CD4-positive, alpha-beta memory T cell (primary cell): Measurements from ENCODE around the gene TRAPPC2B. TPM values are rescaled to one million over a fixed set of nuclear protein-coding genes. Genes with fewer than 3 reads are reported as not detected.

Source experiments
- CTCF ChIA-PET: fragments of 350-600 bp; sonication (Branson Sonifier 250); formaldehyde crosslinking; loops from one replicate; lab custom pipeline; 2021; ENCODE audit warnings: inconsistent platforms; ENCODE audit not compliant: partially characterized antibody; lab: Charles Lee
- POLR2A ChIA-PET: fragments of 350-600 bp; sonication (Branson Sonifier 250); formaldehyde crosslinking; loops from one replicate; lab custom pipeline; 2021; ENCODE audit not compliant: partially characterized antibody; lab: Charles Lee
- DNase-seq, 5 donors: peaks; one replicate each; pipeline versions ENCODE4 v3.0.0 to v3.0.0-alpha.2; 2020 to 2022; ENCODE audit warnings: mixed read lengths in 1 of 5
- H3K27ac ChIP-seq: one replicate; pipeline ENCODE4 v1.7.0; 2013; ENCODE audit warnings: low read depth, low read length
- H3K27me3 ChIP-seq: 2 replicates; pipeline ENCODE4 v1.7.0; 2013; ENCODE audit warnings: mild to moderate bottlenecking, low read length, moderate library complexity; ENCODE audit not compliant: insufficient read depth
- H3K36me3 ChIP-seq: 2 replicates; pipeline ENCODE4 v1.7.0; 2013; ENCODE audit warnings: mild to moderate bottlenecking, low read length, moderate library complexity; ENCODE audit not compliant: insufficient read depth
- H3K4me1 ChIP-seq: 2 replicates; pipeline ENCODE4 v1.7.0; 2013; ENCODE audit warnings: mild to moderate bottlenecking, low read length, moderate library complexity; ENCODE audit not compliant: insufficient read depth
- H3K4me3 ChIP-seq, 2 donors: one replicate each; pipeline ENCODE4 v1.7.0; 2013; ENCODE audit warnings: low read length in 2 of 2, mild to moderate bottlenecking in 1 of 2
- H3K9me3 ChIP-seq, 2 donors: one replicate each; pipeline ENCODE4 v1.7.0; 2013; ENCODE audit warnings: low read length in 2 of 2, control low read depth in 1 of 2; ENCODE audit not compliant: control insufficient read depth in 1 of 2
- H3K27ac Mint-ChIP-seq, 7 donors: one replicate each; pipeline ENCODE4 v1.8.0; 2020 to 2021; ENCODE audit warnings: mixed read lengths in 7 of 7, mild to moderate bottlenecking in 6 of 7, inconsistent platforms in 3 of 7, moderate library complexity in 3 of 7
- H3K27me3 Mint-ChIP-seq, 2 donors: one replicate each; pipeline ENCODE4 v1.8.0; 2020 to 2021; ENCODE audit warnings: mixed read lengths in 2 of 2
- H3K36me3 Mint-ChIP-seq, 2 donors: one replicate each; pipeline ENCODE4 v1.8.0; 2020 to 2021; ENCODE audit warnings: mixed read lengths in 2 of 2, inconsistent platforms in 1 of 2, mild to moderate bottlenecking in 1 of 2
- H3K4me1 Mint-ChIP-seq, 4 donors: one replicate each; pipeline ENCODE4 v1.8.0; 2020 to 2021; ENCODE audit warnings: mixed read lengths in 4 of 4, mild to moderate bottlenecking in 1 of 4
- H3K4me3 Mint-ChIP-seq, 8 donors: one replicate each; pipeline ENCODE4 v1.8.0; 2020 to 2021; ENCODE audit warnings: mixed read lengths in 8 of 8, mild to moderate bottlenecking in 7 of 8, moderate library complexity in 6 of 8, inconsistent platforms in 3 of 8
- H3K9me3 Mint-ChIP-seq, 8 donors: one replicate each; pipeline ENCODE4 v1.8.0; 2020 to 2021; ENCODE audit warnings: mixed read lengths in 8 of 8, mild to moderate bottlenecking in 5 of 8, inconsistent platforms in 3 of 8, moderate library complexity in 1 of 8
- intact Hi-C: fragments of 100-400 bp; cut with micrococcal nuclease; formaldehyde crosslinking; loops from one replicate; pipeline ENCODE4 v1.15.1; 2023
- polyA plus RNA-seq, 2 donors: library from polyadenylated mRNA; unstranded; fragments of 300-500 nt; fragmentation: Illumina TruSeq; gene quantifications; one replicate each; pipeline ENCODE4 v1.2.3, GENCODE V29; 2021
- total RNA-seq, 2 experiments: library from RNA; stranded (reverse); gene quantifications; one replicate each; pipeline ENCODE4 v1.2.3, GENCODE V29; 2021

Gene TRAPPC2B
- total and polyA plus RNA-seq, 4 experiments from 2014 or later, result 11.0 to 31.0 (median 19.7) TPM

DNA sequence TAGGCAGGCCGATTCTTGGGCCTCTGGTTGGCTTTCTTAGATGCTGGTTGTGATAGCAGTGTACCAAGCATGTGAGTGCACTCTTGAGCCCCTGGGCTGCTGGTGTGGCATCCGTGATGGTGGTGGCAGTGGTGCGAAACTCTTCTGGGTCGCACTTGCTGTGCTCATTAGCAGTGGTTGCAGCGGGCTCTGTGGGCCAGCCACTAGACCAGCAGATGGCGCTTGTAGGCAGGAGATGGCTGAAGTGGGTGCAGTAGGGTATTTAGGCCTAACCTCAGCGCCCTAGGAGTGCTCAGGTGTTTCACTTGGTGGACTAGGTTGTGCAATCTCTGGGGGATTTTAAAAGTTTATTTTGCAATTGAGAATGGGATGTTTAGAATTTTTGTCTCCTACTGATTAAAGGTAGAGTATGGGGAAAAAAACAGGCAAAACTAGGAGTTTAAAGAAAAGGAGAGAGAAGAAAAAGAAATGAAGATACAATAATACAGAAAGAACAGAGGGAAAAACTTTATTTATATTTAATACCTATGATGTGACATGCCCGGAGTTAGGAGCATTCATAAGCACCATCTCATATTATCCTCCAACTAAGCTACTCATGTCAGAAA, 43.3 kb downstream of the TRAPPC2B start:
- Mint-ChIP-seq H3K27me3 (no peaks in the 10 kb centered on the region), H3K27ac (peak overlapping the region in 4 of 7 donors; percentile 28 to 64 (median 52)), H3K4me3 (no peak overlapping the region), H3K4me1 (peaks cover 10 to 19% (median 14%) of the 10 kb centered on the region in 4 donors), H3K36me3 (peaks cover 9 to 15% of the 10 kb centered on the region in 2 donors), H3K9me3 (peaks cover 0 to 8% (median 1%) of the 10 kb centered on the region in 8 donors)
- Histone ChIP-seq H3K27me3 (no peaks in the 10 kb centered on the region), H3K9me3 (peaks cover 0 to 2% of the 10 kb centered on the region in 2 donors), H3K27ac (no peak overlapping the region), H3K4me1 (peaks cover 10% of the 10 kb centered on the region), H3K36me3 (no peaks in the 10 kb centered on the region), H3K4me3 (no peak overlapping the region)
- peak; percentile 63 to 79 (median 69) for DNase-seq
- ChIA-PET POLR2A (no interaction called here), CTCF (interaction anchor here (0.6 to 2.6 kb wide), 8 partner anchors 13 to 752 kb away, joined by 3 to 10 read pairs (median 4); partner anchors contain the start of genes TRAPPC2B, ZNF547 and ZNF548)
- intact Hi-C loops, result loop anchor here (1.0 kb wide), 3 partner anchors 497 to 749 kb away; partner anchors contain the start of gene ZNF329

DNA sequence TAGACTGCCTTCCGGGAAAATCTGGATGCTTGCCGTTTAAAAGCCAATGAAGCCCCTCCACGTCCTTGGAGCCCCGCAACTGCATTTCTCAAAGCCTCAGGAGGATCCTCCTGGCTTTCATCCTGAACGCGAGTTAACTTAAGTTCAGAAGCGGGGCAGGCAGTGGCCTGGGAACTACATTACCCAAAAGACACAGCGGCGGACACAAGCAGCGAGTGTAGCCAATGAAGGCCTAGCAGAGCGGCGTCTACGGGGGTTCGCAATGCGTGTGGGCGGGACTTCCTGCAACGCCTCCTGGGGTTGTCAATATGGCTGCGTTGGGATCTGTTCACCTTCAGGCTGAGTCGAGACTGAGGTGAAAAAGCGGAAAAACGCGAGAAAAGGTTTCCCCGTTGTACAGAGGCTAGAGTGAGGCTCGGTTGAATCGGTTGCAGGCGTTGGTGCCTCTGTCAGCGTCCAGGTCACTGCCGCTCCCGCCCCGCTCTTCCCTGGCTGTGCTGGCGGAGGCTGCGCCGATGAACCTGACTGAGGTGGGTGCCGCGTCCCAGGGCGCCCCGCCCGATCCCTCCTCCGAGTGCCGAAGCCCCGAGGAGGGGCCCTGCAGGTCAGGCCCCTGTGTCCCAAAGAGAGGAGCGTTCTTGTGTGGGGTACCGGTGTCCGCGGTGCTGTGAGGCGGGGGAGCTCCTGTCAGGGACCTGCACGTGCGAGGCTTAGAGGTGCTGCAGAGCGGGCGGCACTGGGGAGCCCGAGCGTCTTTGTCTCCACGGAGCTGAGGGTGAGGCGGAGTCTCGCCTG, 47.7 kb downstream of the TRAPPC2B start, which contains the start of gene ZNF17:
TSS of gene ZNF17 (plus strand) at position 285 of the 795 bp plus-strand sequence. CDS start 2,455 bp downstream, outside the sequence.
- Mint-ChIP-seq H3K4me1 (peaks cover 23 to 42% (median 29%) of the 10 kb centered on the region in 4 donors), H3K36me3 (peaks cover 34 to 37% of the 10 kb centered on the region in 2 donors), H3K27me3 (no peaks in the 10 kb centered on the region), H3K27ac (peak within 1 kb of the TSS; percentile 79 to 95 (median 94)), H3K9me3 (peaks cover 0 to 14% (median 12%) of the 10 kb centered on the region in 8 donors), H3K4me3 (peak within 1 kb of the TSS; percentile 92 to 97 (median 96))
- peaks cover 20% of the 10 kb centered on the region for H3K36me3 ChIP-seq
- H3K27me3 ChIP-seq, result no peaks in the 10 kb centered on the region
- H3K27ac ChIP-seq, result peak within 1 kb of the TSS; percentile 73
- DNase-seq, result peak; percentile 85 to 95 (median 90)
- H3K4me3 ChIP-seq, result peak within 1 kb of the TSS; percentile 49 to 90
- peaks cover 16% of the 10 kb centered on the region for H3K4me1 ChIP-seq
- no peaks in the 10 kb centered on the region for H3K9me3 ChIP-seq
- ChIA-PET POLR2A (interaction anchor here (0.7 to 2.0 kb wide), 3 partner anchors 22 to 1109 kb away, joined by 3 to 5 read pairs (median 5); partner anchors contain the start of genes ZBTB45, ZNF548 and ZNF749), CTCF (no interaction called here)
- intact Hi-C loops, result loop anchor here (1.0 kb wide), 11 partner anchors 22 to 744 kb away; partner anchors contain the start of genes TRAPPC2B, ZNF134, ZNF211 and ZNF329

Other genes with a start within 250 kb of the TRAPPC2B start
- gene USP29, start 243.6 kb upstream of the TRAPPC2B start, total RNA-seq, result not detected
- gene USP29, start 243.6 kb upstream of the TRAPPC2B start, polyA plus RNA-seq, result not detected
- not detected for gene ZIM3, start 218.3 kb upstream of the TRAPPC2B start, total RNA-seq
- not detected for gene ZIM3, start 218.3 kb upstream of the TRAPPC2B start, polyA plus RNA-seq
- gene DUXA, start 196.1 kb upstream of the TRAPPC2B start, total RNA-seq, result not detected
- gene DUXA, start 196.1 kb upstream of the TRAPPC2B start, polyA plus RNA-seq, result not detected
- 10 to 100 TPM; 62.5 to 64.1 TPM for gene ZNF264, start 172.1 kb upstream of the TRAPPC2B start, total RNA-seq
- 10 to 100 TPM; 12.6 to 13.3 TPM for gene ZNF264, start 172.1 kb upstream of the TRAPPC2B start, polyA plus RNA-seq
- gene AURKC, start 132.5 kb upstream of the TRAPPC2B start, total RNA-seq, result under 1 TPM; 0.67 to 0.81 TPM
- gene AURKC, start 132.5 kb upstream of the TRAPPC2B start, polyA plus RNA-seq, result under 1 TPM; 0.29 to 0.54 TPM
- gene ZNF805, start 122.9 kb upstream of the TRAPPC2B start, total RNA-seq, result 10 to 100 TPM; 19.7 to 21.6 TPM
- gene ZNF805, start 122.9 kb upstream of the TRAPPC2B start, polyA plus RNA-seq, result 1 to 10 TPM; 2.7 to 5.6 TPM
- gene ZNF460, start 83.1 kb upstream of the TRAPPC2B start, total RNA-seq, result 10 to 100 TPM; 60.2 to 69.6 TPM
- gene ZNF460, start 83.1 kb upstream of the TRAPPC2B start, polyA plus RNA-seq, result 1 to 10 TPM; 4.4 to 4.8 TPM
- gene ZNF543, start 43.1 kb upstream of the TRAPPC2B start, total RNA-seq, result 10 to 100 TPM in 1 of 2 experiments, 1 to 10 TPM in 1; 9.4 to 10.7 TPM
- 1 to 10 TPM; 1.9 to 6.2 TPM for gene ZNF543, start 43.1 kb upstream of the TRAPPC2B start, polyA plus RNA-seq
- 10 to 100 TPM; 13.3 to 13.6 TPM for gene ZNF304, start 12.3 kb upstream of the TRAPPC2B start, total RNA-seq
- gene ZNF304, start 12.3 kb upstream of the TRAPPC2B start, polyA plus RNA-seq, result 1 to 10 TPM in 1 of 2 donors, under 1 TPM in 1; 0.43 to 4.1 TPM
- gene ZNF547, start within 50 bp of the TRAPPC2B start, total RNA-seq, result 10 to 100 TPM in 1 of 2 experiments, 1 to 10 TPM in 1; 6.5 to 10.8 TPM
- 1 to 10 TPM in 1 of 2 donors, under 1 TPM in 1; 0.56 to 1.8 TPM for gene ZNF547, start within 50 bp of the TRAPPC2B start, polyA plus RNA-seq
- gene ZNF548, start 26.3 kb downstream of the TRAPPC2B start, total RNA-seq, result 100 to 1,000 TPM in 1 of 2 experiments, 10 to 100 TPM in 1; 85.4 to 103 TPM
- gene ZNF548, start 26.3 kb downstream of the TRAPPC2B start, polyA plus RNA-seq, result 10 to 100 TPM; 14.1 to 14.8 TPM
- 10 to 100 TPM; 28.3 to 29.9 TPM for gene ZNF17, start 47.6 kb downstream of the TRAPPC2B start, total RNA-seq
- 1 to 10 TPM; 3.6 to 9.5 TPM for gene ZNF17, start 47.6 kb downstream of the TRAPPC2B start, polyA plus RNA-seq
- gene ZNF749, start 71.8 kb downstream of the TRAPPC2B start, total RNA-seq, result 10 to 100 TPM; 14.8 to 15.2 TPM
- 10 to 100 TPM in 1 of 2 donors, 1 to 10 TPM in 1; 5.9 to 21.4 TPM for gene ZNF749, start 71.8 kb downstream of the TRAPPC2B start, polyA plus RNA-seq
- gene VN1R1, start 93.6 kb downstream of the TRAPPC2B start, total RNA-seq, result under 1 TPM; 0.36 to 0.76 TPM
- not detected for gene VN1R1, start 93.6 kb downstream of the TRAPPC2B start, polyA plus RNA-seq
- gene ZNF772, start 114.0 kb downstream of the TRAPPC2B start, total RNA-seq, result 10 to 100 TPM; 12.8 to 17.4 TPM
- 1 to 10 TPM; 2.0 to 2.8 TPM for gene ZNF772, start 114.0 kb downstream of the TRAPPC2B start, polyA plus RNA-seq
- gene ZNF419, start 124.2 kb downstream of the TRAPPC2B start, total RNA-seq, result 10 to 100 TPM; 25.3 to 28.4 TPM
- gene ZNF419, start 124.2 kb downstream of the TRAPPC2B start, polyA plus RNA-seq, result 10 to 100 TPM in 1 of 2 donors, 1 to 10 TPM in 1; 7.5 to 11.7 TPM
- 10 to 100 TPM; 25.3 to 28.7 TPM for gene ZNF773, start 136.4 kb downstream of the TRAPPC2B start, total RNA-seq
- 10 to 100 TPM in 1 of 2 donors, 1 to 10 TPM in 1; 5.2 to 15.2 TPM for gene ZNF773, start 136.4 kb downstream of the TRAPPC2B start, polyA plus RNA-seq
- gene ZNF549, start 163.8 kb downstream of the TRAPPC2B start, total RNA-seq, result 10 to 100 TPM; 20.5 to 21.8 TPM
- gene ZNF549, start 163.8 kb downstream of the TRAPPC2B start, polyA plus RNA-seq, result 1 to 10 TPM; 8.0 to 9.0 TPM
- gene ZNF550, start 196.3 kb downstream of the TRAPPC2B start, total RNA-seq, result 10 to 100 TPM; 37.0 to 37.8 TPM
- gene ZNF550, start 196.3 kb downstream of the TRAPPC2B start, polyA plus RNA-seq, result 1 to 10 TPM; 5.4 to 9.8 TPM
- 10 to 100 TPM; 12.0 to 13.9 TPM for gene ZNF416, start 215.4 kb downstream of the TRAPPC2B start, total RNA-seq
- gene ZNF416, start 215.4 kb downstream of the TRAPPC2B start, polyA plus RNA-seq, result 1 to 10 TPM; 4.6 to 8.4 TPM
- gene ZIK1, start 220.6 kb downstream of the TRAPPC2B start, total RNA-seq, result 10 to 100 TPM; 11.1 to 11.3 TPM
- gene ZIK1, start 220.6 kb downstream of the TRAPPC2B start, polyA plus RNA-seq, result 1 to 10 TPM; 6.9 to 8.3 TPM
- gene ZNF530, start 236.3 kb downstream of the TRAPPC2B start, total RNA-seq, result 10 to 100 TPM in 1 of 2 experiments, 1 to 10 TPM in 1; 9.9 to 10.9 TPM
- 1 to 10 TPM; 6.8 to 9.8 TPM for gene ZNF530, start 236.3 kb downstream of the TRAPPC2B start, polyA plus RNA-seq